Mesothelial cell of epicardium (in vitro differentiated cells): ENCODE measurements around the gene CHRM5. TPM values are rescaled to one million over a fixed set of nuclear protein-coding genes. Genes with fewer than 3 reads are reported as not detected.

Experiments
- DNase-seq, 2 experiments: peaks; one replicate each; pipeline ENCODE4 v3.0.0; 2021; ENCODE audit warnings: low spot score in 2 of 2; ENCODE audit not compliant: unreplicated experiment in 2 of 2
- H3K27ac Mint-ChIP-seq: 2 replicates; pipeline ENCODE4 v1.8.0; 2021; ENCODE audit warnings: mixed read lengths
- H3K27me3 Mint-ChIP-seq: 2 replicates; pipeline ENCODE4 v1.8.0; 2021; ENCODE audit warnings: low read depth, mixed read lengths
- H3K36me3 Mint-ChIP-seq: 2 replicates; pipeline ENCODE4 v1.8.0; 2021; ENCODE audit warnings: mixed read lengths
- H3K4me1 Mint-ChIP-seq: 2 replicates; pipeline ENCODE4 v1.8.0; 2021; ENCODE audit warnings: mixed read lengths
- H3K4me3 Mint-ChIP-seq: 2 replicates; pipeline ENCODE4 v1.8.0; 2021; ENCODE audit warnings: mild to moderate bottlenecking, moderate library complexity, mixed read lengths
- H3K9me3 Mint-ChIP-seq: 2 replicates; pipeline ENCODE4 v1.8.0; 2021; ENCODE audit warnings: mixed read lengths
- total RNA-seq: library from RNA; stranded (reverse); gene quantifications from 3 replicates; pipeline ENCODE4 v1.2.1, GENCODE V29; 2021
- TF ChIP-seq, protein P1 (sequence below): fragments of 200-600 bp; sonication (generic); IDR thresholded peaks from one replicate; pipeline ENCODE4 v1.5.0; 2021; ENCODE audit warnings: antibody characterized with exemption; ENCODE audit not compliant: unreplicated experiment

CHRM5 gene
- total RNA-seq, 1 donor from 2014 or later, result 0.13 TPM

GRCh38 chr15:33934921-33935320, 33.4 kb upstream of the CHRM5 start:
- TF ChIP-seq, protein P1, sequence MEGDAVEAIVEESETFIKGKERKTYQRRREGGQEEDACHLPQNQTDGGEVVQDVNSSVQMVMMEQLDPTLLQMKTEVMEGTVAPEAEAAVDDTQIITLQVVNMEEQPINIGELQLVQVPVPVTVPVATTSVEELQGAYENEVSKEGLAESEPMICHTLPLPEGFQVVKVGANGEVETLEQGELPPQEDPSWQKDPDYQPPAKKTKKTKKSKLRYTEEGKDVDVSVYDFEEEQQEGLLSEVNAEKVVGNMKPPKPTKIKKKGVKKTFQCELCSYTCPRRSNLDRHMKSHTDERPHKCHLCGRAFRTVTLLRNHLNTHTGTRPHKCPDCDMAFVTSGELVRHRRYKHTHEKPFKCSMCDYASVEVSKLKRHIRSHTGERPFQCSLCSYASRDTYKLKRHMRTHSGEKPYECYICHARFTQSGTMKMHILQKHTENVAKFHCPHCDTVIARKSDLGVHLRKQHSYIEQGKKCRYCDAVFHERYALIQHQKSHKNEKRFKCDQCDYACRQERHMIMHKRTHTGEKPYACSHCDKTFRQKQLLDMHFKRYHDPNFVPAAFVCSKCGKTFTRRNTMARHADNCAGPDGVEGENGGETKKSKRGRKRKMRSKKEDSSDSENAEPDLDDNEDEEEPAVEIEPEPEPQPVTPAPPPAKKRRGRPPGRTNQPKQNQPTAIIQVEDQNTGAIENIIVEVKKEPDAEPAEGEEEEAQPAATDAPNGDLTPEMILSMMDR, result no peak
- H3K27ac Mint-ChIP-seq, result no peak overlapping the region
- H3K27me3 Mint-ChIP-seq, result no peaks in the 10 kb centered on the region
- no peak for DNase-seq
- no peaks in the 10 kb centered on the region for H3K4me1 Mint-ChIP-seq
- no peaks in the 10 kb centered on the region for H3K36me3 Mint-ChIP-seq
- no peak overlapping the region for H3K4me3 Mint-ChIP-seq
- no peaks in the 10 kb centered on the region for H3K9me3 Mint-ChIP-seq

DNA sequence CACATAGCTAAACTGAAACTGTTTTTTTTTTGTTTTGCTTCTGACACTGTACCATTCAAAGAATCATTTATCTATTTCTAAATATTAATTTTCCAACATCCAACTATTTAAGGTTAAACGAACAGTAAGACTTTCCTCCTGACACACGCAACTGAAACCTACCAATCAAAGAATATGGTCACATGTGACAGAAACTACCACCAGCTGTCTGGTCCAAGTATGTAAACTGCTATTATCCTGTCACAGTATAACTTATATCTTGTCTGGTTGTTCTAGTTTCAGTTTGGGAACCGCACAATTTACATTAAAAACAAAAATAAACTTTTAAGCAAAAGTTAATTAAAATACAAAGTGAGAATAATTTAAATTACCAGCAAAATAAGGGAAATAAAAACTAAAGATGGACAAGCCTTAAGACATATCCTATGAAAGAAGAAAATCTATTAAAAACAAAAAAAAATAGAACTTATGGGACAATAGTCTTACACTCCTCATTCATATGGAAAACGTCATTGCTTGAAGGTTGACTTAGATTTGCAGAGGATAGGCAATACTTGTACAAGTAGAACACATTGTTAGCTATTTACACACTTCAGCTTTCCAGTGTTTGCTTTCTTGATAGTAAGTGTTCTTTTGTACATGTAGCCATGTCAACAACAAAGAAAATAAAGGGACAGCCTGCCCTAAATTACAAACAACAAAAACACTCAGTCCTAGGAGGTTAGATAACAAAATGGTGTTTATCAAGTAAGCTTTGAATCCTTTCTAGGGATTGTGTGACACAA, 26.8 kb upstream of the CHRM5 start:
- Mint-ChIP-seq H3K9me3 (peaks cover 8% of the 10 kb centered on the region), H3K4me1 (peaks cover 13% of the 10 kb centered on the region), H3K36me3 (peaks cover 4% of the 10 kb centered on the region), H3K4me3 (no peak overlapping the region), H3K27ac (peak overlapping the region; percentile 50), H3K27me3 (no peaks in the 10 kb centered on the region)
- TF ChIP-seq, protein P1, result no peak
- no peak for DNase-seq

GRCh38 chr15:33946152-33946551, 22.1 kb upstream of the CHRM5 start:
- TF ChIP-seq, protein P1, result no peak
- no peak for DNase-seq

DNA sequence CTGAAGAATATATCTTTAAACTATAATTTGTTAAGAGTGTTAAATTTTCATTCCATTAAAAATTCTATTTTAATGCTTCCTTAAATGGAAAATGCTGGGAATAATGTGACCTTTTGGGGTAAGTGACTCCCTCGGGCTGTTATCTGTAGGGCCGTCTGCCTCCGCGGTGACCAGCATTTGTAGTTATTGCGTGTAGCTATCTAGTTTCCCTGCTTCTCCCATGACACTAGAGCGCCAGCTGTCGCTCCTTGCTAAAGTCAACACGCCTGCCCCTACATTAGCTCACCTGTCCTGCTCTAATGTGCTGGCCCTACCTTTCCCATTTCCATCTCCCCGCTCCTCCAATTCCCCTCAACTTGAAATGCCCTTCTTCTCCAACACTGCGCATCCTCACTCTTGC, 12.4 kb upstream of the CHRM5 start:
- no peaks in the 10 kb centered on the region for H3K27me3 Mint-ChIP-seq
- DNase-seq, result no peak
- no peaks in the 10 kb centered on the region for H3K36me3 Mint-ChIP-seq
- H3K9me3 Mint-ChIP-seq, result no peaks in the 10 kb centered on the region
- TF ChIP-seq, protein P1, result no peak
- H3K27ac Mint-ChIP-seq, result no peak overlapping the region
- no peak overlapping the region for H3K4me3 Mint-ChIP-seq
- H3K4me1 Mint-ChIP-seq, result peaks cover 4% of the 10 kb centered on the region

More at GRCh38 chr15:33946152-33946551, 22.1 kb upstream of the CHRM5 start:
- peaks cover 14% of the 10 kb centered on the region for H3K4me1 Mint-ChIP-seq
- no peak overlapping the region for H3K4me3 Mint-ChIP-seq
- H3K27me3 Mint-ChIP-seq, result no peaks in the 10 kb centered on the region
- no peak overlapping the region for H3K27ac Mint-ChIP-seq
- peaks cover 6% of the 10 kb centered on the region for H3K36me3 Mint-ChIP-seq
- H3K9me3 Mint-ChIP-seq, result peaks cover 10% of the 10 kb centered on the region

DNA sequence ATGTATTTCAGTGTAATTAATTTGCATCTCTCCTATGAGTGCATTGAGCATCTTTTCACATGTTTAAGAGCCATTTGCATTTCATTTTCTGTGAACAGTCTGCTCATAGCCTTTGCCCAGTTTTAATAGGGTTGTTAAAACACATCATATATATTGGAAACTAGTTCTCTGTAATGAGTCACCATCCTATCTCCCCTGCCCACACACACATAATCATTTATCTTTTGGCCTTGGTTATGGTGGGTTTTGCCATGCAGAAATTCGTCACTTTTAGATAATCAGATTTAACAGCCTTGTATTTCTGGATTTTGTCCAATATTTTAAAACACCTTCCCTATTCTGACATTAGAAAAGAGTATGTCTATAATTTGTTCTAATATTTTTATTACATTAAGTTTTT, 11.9 kb upstream of the CHRM5 start:
- TF ChIP-seq, protein P1, result no peak

More for the DNA sequence above, 11.9 kb upstream of the CHRM5 start:
- H3K4me3 Mint-ChIP-seq, result no peak overlapping the region
- no peaks in the 10 kb centered on the region for H3K36me3 Mint-ChIP-seq
- H3K4me1 Mint-ChIP-seq, result peaks cover 4% of the 10 kb centered on the region
- no peaks in the 10 kb centered on the region for H3K9me3 Mint-ChIP-seq
- DNase-seq, result no peak
- H3K27ac Mint-ChIP-seq, result no peak overlapping the region
- H3K27me3 Mint-ChIP-seq, result no peaks in the 10 kb centered on the region
